DND-41 (cell line): ENCODE measurements around the gene LRRC8A.
A peak's percentile ranks its signal among the peaks of the same experiment; 100 is the strongest.

Experiments used
- ATAC-seq: fragments of 200-7000 bp; cut with Tn5 transposase; 3 replicates; pipeline ENCODE4 v1.9.1; 2021; ENCODE audit warnings: low read depth; ENCODE audit not compliant: insufficient read depth
- DNase-seq: peaks from one replicate; pipeline ENCODE4 v3.0.0-alpha.2; 2020
- H2AFZ ChIP-seq: 2 replicates; pipeline ENCODE4 v1.6.0; 2012; ENCODE audit warnings: low read depth, low read length
- H3K27ac ChIP-seq: 2 replicates; pipeline ENCODE4 v1.5.1; 2012; ENCODE audit warnings: low read length, inconsistent platforms
- H3K27me3 ChIP-seq: fragments of 200-600 bp; sonication (generic); 2 replicates; pipeline ENCODE4 v1.6.0; 2012; ENCODE audit warnings: low read length, mild to moderate bottlenecking, inconsistent platforms; ENCODE audit not compliant: insufficient read depth, poor library complexity
- H3K36me3 ChIP-seq: 2 replicates; pipeline ENCODE4 v1.5.1; 2012; ENCODE audit warnings: low read length, inconsistent platforms; ENCODE audit not compliant: insufficient read depth
- H3K4me1 ChIP-seq: 2 replicates; pipeline ENCODE4 v1.5.1; 2012; ENCODE audit warnings: mild to moderate bottlenecking, low read length; ENCODE audit not compliant: insufficient read depth
- H3K4me2 ChIP-seq: 2 replicates; pipeline ENCODE4 v1.6.0; 2012; ENCODE audit warnings: mild to moderate bottlenecking, moderate library complexity, low read length, inconsistent platforms; ENCODE audit not compliant: insufficient read depth
- H3K4me3 ChIP-seq, 2 experiments: fragments of 200-600 bp in 1 of 2; shearing (Covaris generic) in 1 of 2; 2 replicates each; pipeline ENCODE4 v1.5.1; 2012 to 2016; ENCODE audit warnings: inconsistent platforms in 2 of 2, low read length in 2 of 2, mild to moderate bottlenecking in 2 of 2, low read depth in 1 of 2, moderate library complexity in 1 of 2
- H3K79me2 ChIP-seq: 2 replicates; pipeline ENCODE4 v1.6.0; 2012; ENCODE audit warnings: low read length, inconsistent platforms; ENCODE audit not compliant: insufficient read depth
- H3K9ac ChIP-seq: 2 replicates; pipeline ENCODE4 v1.6.0; 2012; ENCODE audit warnings: low read depth, mild to moderate bottlenecking, inconsistent platforms, low read length, moderate library complexity
- H3K9me3 ChIP-seq: 2 replicates; pipeline ENCODE4 v1.5.1; 2012; ENCODE audit warnings: low read length, moderate library complexity, mild to moderate bottlenecking, inconsistent platforms; ENCODE audit not compliant: insufficient read depth, severe bottlenecking
- H4K20me1 ChIP-seq: 2 replicates; pipeline ENCODE4 v1.6.0; 2012; ENCODE audit warnings: low read length; ENCODE audit not compliant: insufficient read depth
- CTCF ChIP-seq: IDR thresholded peaks from 2 replicates; pipeline ENCODE4 v1.5.1; 2012; ENCODE audit warnings: borderline replicate concordance, low read length, moderate library complexity, mild to moderate bottlenecking; ENCODE audit not compliant: poor library complexity, severe bottlenecking; ENCODE audit errors: extremely low read depth
- EZH2 ChIP-seq: IDR thresholded peaks from 3 replicates; pipeline ENCODE4 v1.6.1; 2012; ENCODE audit warnings: borderline replicate concordance, low read depth, mild to moderate bottlenecking, moderate library complexity, low read length, inconsistent platforms; ENCODE audit not compliant: severe bottlenecking

LRRC8A gene

GRCh38 chr9:128901822-128902221 is 19.9 kb downstream of the LRRC8A start:
- no peaks in the 10 kb centered on the region for H3K9me3 ChIP-seq
- peaks cover 10% of the 10 kb centered on the region for H3K4me1 ChIP-seq
- no peak overlapping the region for H3K9ac ChIP-seq
- peaks cover 9% of the 10 kb centered on the region for H3K36me3 ChIP-seq
- H4K20me1 ChIP-seq = peaks cover 4% of the 10 kb centered on the region
- DNase-seq = no peak
- H2AFZ ChIP-seq = no peak overlapping the region
- H3K4me3 ChIP-seq = no peak overlapping the region
- no peak for ATAC-seq
- H3K79me2 ChIP-seq = 0 out of 2 replicates have a peak, but pooled peaks cover 3% of the 10 kb centered on the region
- no peak overlapping the region for H3K4me2 ChIP-seq
- H3K27ac ChIP-seq = no peak overlapping the region
- no peaks in the 10 kb centered on the region for H3K27me3 ChIP-seq
- TF ChIP-seq EZH2 (no peak), CTCF (no peak)

GRCh38 chr9:128902351-128903078 is 20.6 kb downstream of the LRRC8A start:
- no peak for TF ChIP-seq EZH2
- no peak for TF ChIP-seq CTCF
- peaks cover 10% of the 10 kb centered on the region for H3K4me1 ChIP-seq
- H2AFZ ChIP-seq = no peak overlapping the region
- peaks cover 4% of the 10 kb centered on the region for H4K20me1 ChIP-seq
- H3K4me3 ChIP-seq = no peak overlapping the region
- peaks cover 16% of the 10 kb centered on the region for H3K36me3 ChIP-seq
- H3K4me2 ChIP-seq = no peak overlapping the region
- no peaks in the 10 kb centered on the region for H3K27me3 ChIP-seq
- no peak overlapping the region; the same call in 1 of the 2 replicates for H3K9ac ChIP-seq
- H3K27ac ChIP-seq = peak overlapping the region; percentile 44
- H3K79me2 ChIP-seq = 0 out of 2 replicates have a peak, but pooled peaks cover 3% of the 10 kb centered on the region
- H3K9me3 ChIP-seq = no peaks in the 10 kb centered on the region
- DNase-seq (peak; percentile 82), ATAC-seq (peak; percentile 96)

DNA sequence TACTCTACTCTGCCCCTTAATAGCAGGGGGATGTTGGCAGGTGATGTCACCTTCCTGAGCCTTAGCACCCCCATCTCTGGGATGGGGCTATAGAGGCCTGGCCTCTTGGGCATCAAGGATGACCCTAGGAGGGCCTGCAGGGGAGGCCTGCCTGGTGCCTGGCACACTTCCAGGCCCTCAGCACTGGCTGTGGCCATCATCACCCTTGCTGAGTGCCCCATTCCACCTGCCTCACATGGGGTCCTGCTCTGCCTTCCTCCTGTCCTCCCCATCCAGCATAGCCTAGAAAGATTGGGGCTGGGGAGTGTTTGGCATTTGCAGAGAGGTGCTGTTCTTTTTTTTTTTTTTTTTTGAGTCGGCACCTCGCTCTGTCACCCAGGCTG is 21.1 kb downstream of the LRRC8A start:
- H3K27me3 ChIP-seq = no peaks in the 10 kb centered on the region
- peak overlapping the region; percentile 44 for H3K27ac ChIP-seq
- ATAC-seq (no peak), DNase-seq (no peak)
- TF ChIP-seq CTCF (no peak), EZH2 (no peak)
- H3K9ac ChIP-seq = no peak overlapping the region
- H3K4me2 ChIP-seq = no peak overlapping the region
- peaks cover 4% of the 10 kb centered on the region for H4K20me1 ChIP-seq
- H3K79me2 ChIP-seq = 0 out of 2 replicates have a peak, but pooled peaks cover 3% of the 10 kb centered on the region
- no peak overlapping the region for H2AFZ ChIP-seq
- H3K4me3 ChIP-seq = no peak overlapping the region
- peaks cover 22% of the 10 kb centered on the region for H3K36me3 ChIP-seq
- H3K4me1 ChIP-seq = peaks cover 10% of the 10 kb centered on the region
- no peaks in the 10 kb centered on the region for H3K9me3 ChIP-seq
